ENCODE results near the gene ADPRS. TPM values are rescaled to one million over a fixed set of nuclear protein-coding genes. Genes with fewer than 3 reads are reported as not detected.

ADPRS gene
- total and polyA plus RNA-seq, 2 experiments from 2014 or later: 22.6 to 46.6 TPM

- no peak for TF ChIP-seq CTCF (conservative IDR thresholded peaks at IDR 0.05; ENCODE audit: low read depth in 2 of 2)
- no peak for TF ChIP-seq JUNB (IDR thresholded peaks at IDR 0.05; ENCODE audit: unreplicated experiment)
- TF ChIP-seq EZH2 (IDR thresholded peaks at IDR 0.05; ENCODE audit: low read depth, unreplicated experiment): no peak
- no peak for TF ChIP-seq EZH2phosphoT487 (IDR thresholded peaks at IDR 0.05; ENCODE audit: unreplicated experiment)
- no peak for TF ChIP-seq CREB1 (CRISPR knock-in tag; IDR thresholded peaks at IDR 0.05; ENCODE audit: low read depth)
- TF ChIP-seq STAT1 (IDR thresholded peaks at IDR 0.05; ENCODE audit: unreplicated experiment): no peak
- TF ChIP-seq NANOG (IDR thresholded peaks at IDR 0.05; ENCODE audit: borderline replicate concordance): no peak
Observed at GRCh38 chr1:36132029-36132428, 43.3 kb downstream of the ADPRS start (continued).

- TF ChIP-seq EZH2 (IDR thresholded peaks at IDR 0.05; ENCODE audit: low read depth, unreplicated experiment) (no peak), EZH2phosphoT487 (IDR thresholded peaks at IDR 0.05; ENCODE audit: unreplicated experiment) (no peak), STAT1 (IDR thresholded peaks at IDR 0.05; ENCODE audit: unreplicated experiment) (no peak), ETS1 (IDR thresholded peaks at IDR 0.05) (no peak)
- H2AFZ ChIP-seq: peak overlapping the region; percentile 52; the same call in 1 of the 2 replicates
Observed at GRCh38 chr1:36133484-36133883, 44.8 kb downstream of the ADPRS start.

GRCh38 chr1:36134031-36134430, 45.3 kb downstream of the ADPRS start:
- H3K27ac ChIP-seq (ENCODE audit: low read depth): no peak overlapping the region
- DNase-seq (ENCODE audit: low spot score) (no peak), ATAC-seq (peak; percentile 23)
- Mint-ChIP-seq H3K9me3 (no peaks in the 10 kb centered on the region), H3K27me3 (ENCODE audit: insufficient read depth, low read depth, poor library complexity) (peaks cover 10% of the 10 kb centered on the region), H3K36me3 (ENCODE audit: low read depth) (peaks cover 3% of the 10 kb centered on the region; the same call in 1 of the 3 replicates), H3K4me1 (peaks cover 13% of the 10 kb centered on the region; the same call in 2 of the 3 replicates), H3K4me3 (no peak overlapping the region), H3K27ac (no peak overlapping the region)
- no peaks in the 10 kb centered on the region for H3K79me2 ChIP-seq (replicated peaks; ENCODE audit: insufficient read depth)
- peak overlapping the region; percentile 52; the same call in 1 of the 2 replicates for H2AFZ ChIP-seq
- H3K4me1 ChIP-seq (ENCODE audit: insufficient read depth): peaks cover 3% of the 10 kb centered on the region
- no peaks in the 10 kb centered on the region for H3K27me3 ChIP-seq (ENCODE audit: insufficient read depth)
- no peaks in the 10 kb centered on the region for H4K20me1 ChIP-seq (replicated peaks; ENCODE audit: insufficient read depth)
- H3K9me2 ChIP-seq (ENCODE audit: insufficient read depth): no peaks in the 10 kb centered on the region
- no peak overlapping the region for H3K4me3 ChIP-seq
- H3F3A ChIP-seq (replicated peaks; ENCODE audit: low read depth): peaks cover 6% of the 10 kb centered on the region; the same call in 1 of the 2 replicates
- H3K4me2 ChIP-seq: no peak overlapping the region
- H3K36me3 ChIP-seq (ENCODE audit: insufficient read depth): no peaks in the 10 kb centered on the region
- no peak for TF ChIP-seq ZNF331 (CRISPR knock-in tag; IDR thresholded peaks at IDR 0.05; ENCODE audit: low read depth)
- no peak for TF ChIP-seq REST (IDR thresholded peaks at IDR 0.05; ENCODE audit: unreplicated experiment)
- no peak for TF ChIP-seq ETS1 (IDR thresholded peaks at IDR 0.05)
- TF ChIP-seq JUNB (IDR thresholded peaks at IDR 0.05; ENCODE audit: unreplicated experiment): no peak
- TF ChIP-seq NANOG (IDR thresholded peaks at IDR 0.05; ENCODE audit: borderline replicate concordance): no peak
- TF ChIP-seq CREB1 (CRISPR knock-in tag; IDR thresholded peaks at IDR 0.05; ENCODE audit: low read depth): no peak

More at GRCh38 chr1:36133484-36133883, 44.8 kb downstream of the ADPRS start:
- no peaks in the 10 kb centered on the region for H3K79me2 ChIP-seq (replicated peaks; ENCODE audit: insufficient read depth)
- no peaks in the 10 kb centered on the region for H3K36me3 ChIP-seq (ENCODE audit: insufficient read depth)
- peaks cover 6% of the 10 kb centered on the region; the same call in 1 of the 2 replicates for H3F3A ChIP-seq (replicated peaks; ENCODE audit: low read depth)
- no peaks in the 10 kb centered on the region for H3K9me3 Mint-ChIP-seq
- peaks cover 3% of the 10 kb centered on the region; the same call in 1 of the 3 replicates for H3K36me3 Mint-ChIP-seq (ENCODE audit: low read depth)
- H3K4me2 ChIP-seq: no peak overlapping the region
- H3K4me3 ChIP-seq: no peak overlapping the region
- H3K4me1 ChIP-seq (ENCODE audit: insufficient read depth): peaks cover 3% of the 10 kb centered on the region
- no peaks in the 10 kb centered on the region for H4K20me1 ChIP-seq (replicated peaks; ENCODE audit: insufficient read depth)
- H3K4me1 Mint-ChIP-seq: peaks cover 13% of the 10 kb centered on the region; the same call in 2 of the 3 replicates
- H3K4me3 Mint-ChIP-seq: no peak overlapping the region
- ATAC-seq: no peak
- no peak for DNase-seq (ENCODE audit: low spot score)
- peaks cover 13% of the 10 kb centered on the region for H3K27me3 Mint-ChIP-seq (ENCODE audit: insufficient read depth, low read depth, poor library complexity)
- H3K27ac Mint-ChIP-seq: no peak overlapping the region
- no peaks in the 10 kb centered on the region for H3K27me3 ChIP-seq (ENCODE audit: insufficient read depth)
- H3K27ac ChIP-seq (ENCODE audit: low read depth): no peak overlapping the region
- no peaks in the 10 kb centered on the region for H3K9me2 ChIP-seq (ENCODE audit: insufficient read depth)

Data from GM23338 (cell line).